H9 (cell line): Measurements from ENCODE around the gene NRN1L. TPM values are rescaled to one million over a fixed set of nuclear protein-coding genes. Genes with fewer than 3 reads are reported as not detected.
A peak's percentile ranks its signal among the peaks of the same experiment; 100 is the strongest.

ENCODE experiments used
- DNase-seq: peaks from one replicate; pipeline ENCODE4 v3.0.0-alpha.2; 2017
- H2AFZ ChIP-seq: one replicate; pipeline ENCODE4 v1.6.1; 2013; ENCODE audit warnings: mild to moderate bottlenecking, low read length, control low read depth, moderate library complexity
- H2AK5ac ChIP-seq: 2 replicates; pipeline ENCODE4 v1.6.1; 2013; ENCODE audit warnings: low read length, control low read depth, mixed read lengths; ENCODE audit not compliant: insufficient read length
- H2BK120ac ChIP-seq: one replicate; pipeline ENCODE4 v1.6.1; 2013; ENCODE audit warnings: low read depth, mild to moderate bottlenecking, low read length, control low read depth, inconsistent platforms; ENCODE audit not compliant: poor library complexity, severe bottlenecking
- H2BK12ac ChIP-seq: 2 replicates; pipeline ENCODE4 v1.6.1; 2013; ENCODE audit warnings: low read length, control low read depth, mixed read lengths, low read depth; ENCODE audit not compliant: insufficient read length
- H2BK15ac ChIP-seq: 2 replicates; pipeline ENCODE4 v1.6.1; 2013; ENCODE audit warnings: low read depth, low read length, control low read depth
- H2BK20ac ChIP-seq: one replicate; pipeline ENCODE4 v1.6.1; 2013; ENCODE audit warnings: low read depth, mild to moderate bottlenecking, low read length, control low read depth, inconsistent platforms; ENCODE audit not compliant: poor library complexity, severe bottlenecking
- H2BK5ac ChIP-seq: 2 replicates; pipeline ENCODE4 v1.6.1; 2013; ENCODE audit warnings: low read length, control low read depth, mixed read lengths; ENCODE audit not compliant: insufficient read length
- H3K14ac ChIP-seq: 2 replicates; pipeline ENCODE4 v1.6.1; 2013; ENCODE audit warnings: low read length, control low read depth; ENCODE audit not compliant: insufficient read depth
- H3K18ac ChIP-seq: 2 replicates; pipeline ENCODE4 v1.6.1; 2013; ENCODE audit warnings: low read depth, mild to moderate bottlenecking, mixed read lengths, low read length, control low read depth; ENCODE audit not compliant: insufficient read length
- H3K23ac ChIP-seq: 2 replicates; pipeline ENCODE4 v1.6.1; 2013; ENCODE audit warnings: low read length, control low read depth, mixed read lengths, low read depth; ENCODE audit not compliant: insufficient read length
- H3K23me2 ChIP-seq: 2 replicates; pipeline ENCODE4 v1.6.1; 2013; ENCODE audit warnings: low read depth, mild to moderate bottlenecking, mixed read lengths, low read length, control low read depth; ENCODE audit not compliant: insufficient read length, poor library complexity, severe bottlenecking
- H3K27ac ChIP-seq: 2 replicates; pipeline ENCODE4 v1.5.1; 2013; ENCODE audit warnings: low read length, control low read depth, mixed read lengths, low read depth; ENCODE audit not compliant: insufficient read length
- H3K27me3 ChIP-seq: 2 replicates; pipeline ENCODE4 v1.6.1; 2013; ENCODE audit warnings: low read length, control low read depth, inconsistent platforms; ENCODE audit not compliant: insufficient read depth
- H3K4ac ChIP-seq: 2 replicates; pipeline ENCODE4 v1.6.1; 2013; ENCODE audit warnings: low read depth, mild to moderate bottlenecking, control low read depth, inconsistent platforms, low read length, moderate library complexity
- H3K4me1 ChIP-seq: 2 replicates; pipeline ENCODE4 v1.6.1; 2013; ENCODE audit warnings: low read length, control low read depth, inconsistent platforms; ENCODE audit not compliant: insufficient read depth
- H3K4me2 ChIP-seq: 2 replicates; pipeline ENCODE4 v1.6.1; 2013; ENCODE audit warnings: low read length, control low read depth, mixed read lengths; ENCODE audit not compliant: insufficient read length, insufficient read depth
- H3K56ac ChIP-seq: 2 replicates; pipeline ENCODE4 v1.6.1; 2013; ENCODE audit warnings: low read depth, mild to moderate bottlenecking, mixed read lengths, low read length, control low read depth; ENCODE audit not compliant: insufficient read length
- H3K79me1 ChIP-seq: 2 replicates; pipeline ENCODE4 v1.6.1; 2013; ENCODE audit warnings: low read depth, mild to moderate bottlenecking, moderate library complexity, low read length, control low read depth, inconsistent platforms; ENCODE audit not compliant: insufficient read depth, poor library complexity, severe bottlenecking
- H3K79me2 ChIP-seq: 2 replicates; pipeline ENCODE4 v1.6.1; 2013; ENCODE audit warnings: low read length, control low read depth, inconsistent platforms; ENCODE audit not compliant: insufficient read depth
- H3K9ac ChIP-seq: 2 replicates; pipeline ENCODE4 v1.6.1; 2013; ENCODE audit warnings: low read length, control low read depth, mixed read lengths; ENCODE audit not compliant: insufficient read length; ENCODE audit errors: extremely low read depth
- H3K9me3 ChIP-seq: one replicate; pipeline ENCODE4 v1.6.1; 2013; ENCODE audit warnings: low read depth, low read length, inconsistent platforms; ENCODE audit not compliant: control insufficient read depth
- H3T11ph ChIP-seq: one replicate; pipeline ENCODE4 v1.6.1; 2013; ENCODE audit warnings: mild to moderate bottlenecking, low read length, control low read depth, inconsistent platforms
- H4K20me1 ChIP-seq: one replicate; pipeline ENCODE4 v1.6.1; 2013; ENCODE audit not compliant: control insufficient read depth, insufficient read length, insufficient read depth
- H4K5ac ChIP-seq: 2 replicates; pipeline ENCODE4 v1.6.1; 2013; ENCODE audit warnings: low read depth, mild to moderate bottlenecking, mixed read lengths, low read length, control low read depth; ENCODE audit not compliant: insufficient read length
- H4K8ac ChIP-seq: replicated peaks from 2 replicates; pipeline ENCODE4 v1.6.1; 2013; ENCODE audit warnings: low read length, control low read depth, mixed read lengths, low read depth; ENCODE audit not compliant: insufficient read length
- H4K91ac ChIP-seq: 2 replicates; pipeline ENCODE4 v1.6.1; 2013; ENCODE audit warnings: low read depth, mild to moderate bottlenecking, moderate library complexity, mixed read lengths, low read length, control low read depth; ENCODE audit not compliant: insufficient read length
- H3K27ac Mint-ChIP-seq, 3 experiments: 2 replicates in 2 of 3; 3 replicates in 1 of 3; pipeline ENCODE4 v1.8.0; 2020 to 2021; ENCODE audit warnings: mixed read lengths in 3 of 3, mild to moderate bottlenecking in 1 of 3, moderate library complexity in 1 of 3
- H3K27me3 Mint-ChIP-seq: 2 replicates; pipeline ENCODE4 v1.8.0; 2021; ENCODE audit warnings: low read depth, mild to moderate bottlenecking, moderate library complexity, mixed read lengths
- H3K36me3 Mint-ChIP-seq, 3 experiments: 2 replicates in 2 of 3; 3 replicates in 1 of 3; pipeline ENCODE4 v1.8.0; 2020 to 2021; ENCODE audit warnings: low read depth in 3 of 3, mixed read lengths in 3 of 3; ENCODE audit not compliant: insufficient read depth in 1 of 3
- H3K4me1 Mint-ChIP-seq, 2 experiments: 2 replicates each; pipeline ENCODE4 v1.8.0; 2020; ENCODE audit warnings: mixed read lengths in 2 of 2
- H3K4me3 Mint-ChIP-seq, 2 experiments: 2 replicates in 1 of 2; 3 replicates in 1 of 2; pipeline ENCODE4 v1.8.0; 2020 to 2021; ENCODE audit warnings: mild to moderate bottlenecking in 2 of 2, mixed read lengths in 2 of 2, moderate library complexity in 1 of 2
- H3K9me3 Mint-ChIP-seq, 2 experiments: 2 replicates in 1 of 2; 3 replicates in 1 of 2; pipeline ENCODE4 v1.8.0; 2020; ENCODE audit warnings: mild to moderate bottlenecking in 2 of 2, mixed read lengths in 2 of 2, moderate library complexity in 1 of 2
- WGBS: extraction: QIAGEN DNeasy Blood & Tissue Kit; methylation state at CpG from one replicate; pipeline ENCODE4 v1.1.7; 2013; ENCODE audit warnings: missing lambda C conversion rate, low lambda C conversion rate, mixed read lengths; ENCODE audit not compliant: insufficient read length; ENCODE audit errors: extremely low coverage; 5-methylcytosine and 5-hydroxymethylcytosine counted together
- total RNA-seq: library from RNA; stranded (reverse); gene quantifications from 2 replicates; pipeline ENCODE4 v1.2.1, GENCODE V29; 2021
- TF ChIP-seq, protein P1 (sequence below): fragments of 200-600 bp; sonication (generic); conservative IDR thresholded peaks from 3 replicates; pipeline ENCODE4 v1.8.0; 2021; ENCODE audit warnings: antibody characterized with exemption, mild to moderate bottlenecking

NRN1L gene
- total RNA-seq, 1 experiment from 2014 or later: 2.0 TPM

DNA sequence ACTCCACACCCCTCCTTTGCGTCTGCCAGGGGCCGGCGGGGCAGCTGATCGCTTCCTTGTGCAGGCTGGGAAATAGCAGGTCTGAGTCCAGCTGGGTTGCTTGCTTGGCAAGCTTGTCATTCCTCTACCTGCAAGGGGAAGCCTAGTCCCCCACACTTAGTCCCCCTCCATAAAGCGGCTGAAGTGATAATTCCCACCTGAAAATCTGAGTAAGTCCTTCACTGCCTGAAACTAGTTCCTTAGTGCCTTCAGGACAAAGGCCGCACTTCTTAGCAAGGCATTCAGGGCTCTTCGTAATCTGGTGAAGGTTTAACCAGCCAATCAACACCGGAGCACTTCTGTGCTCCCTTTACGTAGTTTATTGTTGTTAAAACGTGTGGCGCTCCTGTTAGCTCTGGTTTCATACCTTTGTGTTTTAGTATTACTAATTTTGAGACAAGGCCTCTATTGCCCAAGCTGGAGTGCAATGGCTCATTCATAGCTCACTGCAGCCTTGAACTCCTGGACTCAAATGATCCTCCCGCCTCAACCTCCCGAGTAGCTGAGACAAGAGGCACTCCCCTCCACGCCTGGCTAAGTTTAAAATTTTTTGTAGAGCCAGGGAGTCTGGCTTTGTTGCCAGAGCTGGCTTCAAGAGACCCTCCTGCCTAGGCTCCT lies 9.2 kb downstream of the NRN1L start:
- Histone ChIP-seq H3K4me2 (peak overlapping the region; percentile 75), H3K27ac (no peak overlapping the region), H3K27me3 (no peaks in the 10 kb centered on the region), H2AFZ (no peak overlapping the region), H3K79me2 (peaks cover 8% of the 10 kb centered on the region; the same call in 1 of the 2 replicates), H2BK120ac (no peak overlapping the region), H4K8ac (no peak overlapping the region), H3K4me1 (no peaks in the 10 kb centered on the region), H3K23ac (no peak overlapping the region), H4K5ac (no peak overlapping the region), H3K4ac (no peak overlapping the region), H3T11ph (no peak overlapping the region), H2AK5ac (no peak overlapping the region), H3K56ac (no peak overlapping the region), H2BK12ac (no peak overlapping the region), H3K79me1 (peaks cover 7% of the 10 kb centered on the region), H3K9ac (peak overlapping the region; percentile 89), H4K91ac (peak overlapping the region; percentile 11), H3K18ac (peak overlapping the region; percentile 59), H3K23me2 (peaks cover 6% of the 10 kb centered on the region), H4K20me1 (no peaks in the 10 kb centered on the region), H2BK15ac (no peak overlapping the region), H2BK5ac (no peak overlapping the region), H3K14ac (peak overlapping the region; percentile 86), H2BK20ac (no peak overlapping the region), H3K9me3 (no peaks in the 10 kb centered on the region)
- no CpG with 5 or more reads among the region's 14 CpGs for WGBS
- H3K27ac Mint-ChIP-seq: peak overlapping the region; percentile 89 to 98 (median 95); a peak in 6 of 7 replicates
- H3K27me3 Mint-ChIP-seq: no peaks in the 10 kb centered on the region
- no peaks in the 10 kb centered on the region for H3K9me3 Mint-ChIP-seq
- DNase-seq: no peak
- TF ChIP-seq, protein P1, sequence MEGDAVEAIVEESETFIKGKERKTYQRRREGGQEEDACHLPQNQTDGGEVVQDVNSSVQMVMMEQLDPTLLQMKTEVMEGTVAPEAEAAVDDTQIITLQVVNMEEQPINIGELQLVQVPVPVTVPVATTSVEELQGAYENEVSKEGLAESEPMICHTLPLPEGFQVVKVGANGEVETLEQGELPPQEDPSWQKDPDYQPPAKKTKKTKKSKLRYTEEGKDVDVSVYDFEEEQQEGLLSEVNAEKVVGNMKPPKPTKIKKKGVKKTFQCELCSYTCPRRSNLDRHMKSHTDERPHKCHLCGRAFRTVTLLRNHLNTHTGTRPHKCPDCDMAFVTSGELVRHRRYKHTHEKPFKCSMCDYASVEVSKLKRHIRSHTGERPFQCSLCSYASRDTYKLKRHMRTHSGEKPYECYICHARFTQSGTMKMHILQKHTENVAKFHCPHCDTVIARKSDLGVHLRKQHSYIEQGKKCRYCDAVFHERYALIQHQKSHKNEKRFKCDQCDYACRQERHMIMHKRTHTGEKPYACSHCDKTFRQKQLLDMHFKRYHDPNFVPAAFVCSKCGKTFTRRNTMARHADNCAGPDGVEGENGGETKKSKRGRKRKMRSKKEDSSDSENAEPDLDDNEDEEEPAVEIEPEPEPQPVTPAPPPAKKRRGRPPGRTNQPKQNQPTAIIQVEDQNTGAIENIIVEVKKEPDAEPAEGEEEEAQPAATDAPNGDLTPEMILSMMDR: no peak
- no peaks in the 10 kb centered on the region for H3K36me3 Mint-ChIP-seq
- peak overlapping the region; percentile 95 to 98 for H3K4me3 Mint-ChIP-seq
- peaks cover 15 to 16% of the 10 kb centered on the region in 2 experiments for H3K4me1 Mint-ChIP-seq
